CD4-positive, alpha-beta T cell treated with Interleukin-15 for 4 hours (primary cell): ENCODE measurements around the gene ADAM11.

ENCODE experiments used
- DNase-seq: peaks from one replicate; pipeline ENCODE4 v3.0.0-alpha.2; 2020; ENCODE audit warnings: low spot score

The ADAM11 gene

DNA sequence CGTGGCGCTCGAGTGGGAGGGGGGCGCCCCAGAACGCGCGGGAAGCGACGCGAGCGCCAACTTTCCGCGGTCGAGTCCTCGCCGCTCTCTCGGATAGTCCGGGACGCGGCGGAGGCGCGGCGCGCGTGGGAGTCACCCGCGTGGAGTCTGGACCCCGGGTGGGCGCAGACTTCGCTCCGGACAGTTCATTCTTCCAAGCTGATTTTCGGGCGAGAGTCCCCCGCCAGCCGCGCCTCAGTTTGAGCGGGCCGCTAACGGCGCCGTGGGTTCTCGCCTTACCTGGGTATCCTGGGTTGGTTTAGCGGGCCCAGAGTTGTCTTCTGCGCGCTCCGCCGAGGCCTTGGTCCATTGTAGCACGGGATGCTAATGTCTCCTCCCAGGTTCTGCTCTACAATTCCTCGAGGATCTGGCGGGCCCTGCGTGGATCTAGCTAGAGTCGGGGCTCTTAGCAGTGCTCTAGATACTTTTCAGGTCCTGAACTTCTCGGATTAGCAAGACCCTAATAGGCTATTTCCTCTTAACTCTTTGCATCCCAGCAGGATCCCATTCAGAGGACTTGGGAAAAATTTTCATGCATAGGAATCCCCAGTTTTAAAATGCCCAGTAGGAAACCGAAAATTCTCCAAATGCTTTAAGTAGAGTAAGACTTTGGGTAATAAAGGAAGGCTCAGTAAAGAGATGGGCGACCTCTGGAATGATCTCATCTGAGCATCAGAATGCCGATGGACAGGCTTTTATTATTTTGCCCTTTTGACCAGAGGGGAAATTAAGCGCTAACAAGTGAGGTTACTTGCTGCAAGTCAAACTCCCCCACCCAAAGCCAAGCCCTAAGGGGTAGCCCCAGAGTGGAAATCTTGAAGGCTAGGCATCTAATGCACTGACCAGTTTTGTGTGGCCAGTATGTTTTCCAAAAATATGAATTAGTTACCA lies 71.8 kb downstream of the ADAM11 start:
- no peak for DNase-seq

- no peak for DNase-seq
Measured at GRCh38 chr17:44831371-44831770, 72.6 kb downstream of the ADAM11 start.
